ENCODE results near the gene SLC34A2. TPM values are rescaled to one million over a fixed set of nuclear protein-coding genes. Genes with fewer than 3 reads are reported as not detected.

SLC34A2 gene
- total RNA-seq, 2 donors from 2014 or later, result 2.0 to 7.3 TPM

- no peak overlapping the region for H3K27ac ChIP-seq
- WGBS, 2 donors, result 90 to 92% methylated on average over 24 to 25 of the region's 30 CpGs
- no peaks in the 10 kb centered on the region for H3K27me3 ChIP-seq
- intact Hi-C loops (cut with DNase I), result no loop called here
- H3K36me3 ChIP-seq (replicated peaks in 1 of 2; ENCODE audit: insufficient read depth in 1 of 2, low read depth in 2 of 2), result no peaks in the 10 kb centered on the region
- no peaks in the 10 kb centered on the region for H3K4me1 ChIP-seq
- ATAC-seq (no peak), DNase-seq (no peak)
- TF ChIP-seq POLR2A (IDR thresholded peaks at IDR 0.05), result no peak
- TF ChIP-seq, protein P1, sequence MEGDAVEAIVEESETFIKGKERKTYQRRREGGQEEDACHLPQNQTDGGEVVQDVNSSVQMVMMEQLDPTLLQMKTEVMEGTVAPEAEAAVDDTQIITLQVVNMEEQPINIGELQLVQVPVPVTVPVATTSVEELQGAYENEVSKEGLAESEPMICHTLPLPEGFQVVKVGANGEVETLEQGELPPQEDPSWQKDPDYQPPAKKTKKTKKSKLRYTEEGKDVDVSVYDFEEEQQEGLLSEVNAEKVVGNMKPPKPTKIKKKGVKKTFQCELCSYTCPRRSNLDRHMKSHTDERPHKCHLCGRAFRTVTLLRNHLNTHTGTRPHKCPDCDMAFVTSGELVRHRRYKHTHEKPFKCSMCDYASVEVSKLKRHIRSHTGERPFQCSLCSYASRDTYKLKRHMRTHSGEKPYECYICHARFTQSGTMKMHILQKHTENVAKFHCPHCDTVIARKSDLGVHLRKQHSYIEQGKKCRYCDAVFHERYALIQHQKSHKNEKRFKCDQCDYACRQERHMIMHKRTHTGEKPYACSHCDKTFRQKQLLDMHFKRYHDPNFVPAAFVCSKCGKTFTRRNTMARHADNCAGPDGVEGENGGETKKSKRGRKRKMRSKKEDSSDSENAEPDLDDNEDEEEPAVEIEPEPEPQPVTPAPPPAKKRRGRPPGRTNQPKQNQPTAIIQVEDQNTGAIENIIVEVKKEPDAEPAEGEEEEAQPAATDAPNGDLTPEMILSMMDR (IDR thresholded peaks at IDR 0.05), result no peak
- no peaks in the 10 kb centered on the region for H3K9me3 ChIP-seq
- no peak overlapping the region for H3K4me3 ChIP-seq
Observed at GRCh38 chr4:25676221-25676620, 20.6 kb downstream of the SLC34A2 start.

- Histone ChIP-seq H3K4me1 (no peaks in the 10 kb centered on the region), H3K27ac (no peak overlapping the region), H3K27me3 (no peaks in the 10 kb centered on the region), H3K4me3 (no peak overlapping the region), H3K9me3 (no peaks in the 10 kb centered on the region), H3K36me3 (replicated peaks in 1 of 2; ENCODE audit: insufficient read depth in 1 of 2, low read depth in 2 of 2) (no peaks in the 10 kb centered on the region)
- 67 to 73% methylated on average over 3 of the region's 3 CpGs for WGBS, 2 donors
- no peak for TF ChIP-seq POLR2A (IDR thresholded peaks at IDR 0.05)
- TF ChIP-seq, protein P1 (IDR thresholded peaks at IDR 0.05), result no peak
- intact Hi-C loops (cut with DNase I), result no loop called here
- DNase-seq (no peak), ATAC-seq (no peak)
Observed at GRCh38 chr4:25677157-25677556, 21.5 kb downstream of the SLC34A2 start.

- TF ChIP-seq, protein P1 (IDR thresholded peaks at IDR 0.05), result no peak
- no peak for TF ChIP-seq POLR2A (IDR thresholded peaks at IDR 0.05)
- Histone ChIP-seq H3K27me3 (no peaks in the 10 kb centered on the region), H3K36me3 (replicated peaks in 1 of 2; ENCODE audit: insufficient read depth in 1 of 2, low read depth in 2 of 2) (no peaks in the 10 kb centered on the region), H3K4me1 (no peaks in the 10 kb centered on the region), H3K27ac (no peak overlapping the region), H3K4me3 (no peak overlapping the region), H3K9me3 (no peaks in the 10 kb centered on the region)
- DNase-seq, result no peak
- ATAC-seq, result no peak
- intact Hi-C loops (cut with DNase I), result no loop called here
- WGBS, 2 donors, result 70 to 79% methylated on average over 5 of the region's 5 CpGs
Observed at GRCh38 chr4:25677943-25678342, 22.3 kb downstream of the SLC34A2 start.

DNA sequence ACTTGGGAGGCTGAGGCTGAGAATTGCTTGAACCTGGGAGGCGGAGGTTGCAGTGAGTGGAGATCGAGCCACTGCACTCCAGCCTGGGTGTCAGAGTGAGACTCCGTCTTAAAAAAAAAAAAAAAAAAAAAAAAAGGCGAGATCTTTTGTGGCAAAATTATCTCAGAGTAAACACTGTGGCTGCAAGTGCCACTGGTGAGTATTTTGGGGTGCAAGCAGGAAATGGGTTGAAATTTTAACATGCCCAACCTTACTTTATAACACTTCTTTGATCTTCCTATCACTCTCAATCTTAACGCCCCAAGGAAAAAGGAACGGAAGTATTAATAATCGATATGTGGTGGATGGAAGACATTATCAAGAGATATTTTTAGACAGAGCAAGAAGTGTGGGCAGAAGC is 32.1 kb downstream of the SLC34A2 start:
- TF ChIP-seq POLR2A (IDR thresholded peaks at IDR 0.05), result no peak
- TF ChIP-seq, protein P1 (IDR thresholded peaks at IDR 0.05), result no peak
- no peaks in the 10 kb centered on the region for H3K4me1 ChIP-seq
- H3K27ac ChIP-seq, result no peak overlapping the region
- intact Hi-C loops (cut with DNase I), result no loop called here
- no peak for ATAC-seq
- H3K27me3 ChIP-seq, result no peaks in the 10 kb centered on the region
- no peak overlapping the region for H3K4me3 ChIP-seq
- 83 to 88% methylated on average over 7 of the region's 7 CpGs for WGBS, 2 donors
- peaks cover 0 to 8% (median 0%) of the 10 kb centered on the region in 3 donors for H3K9me3 ChIP-seq
- no peak for DNase-seq
- no peaks in the 10 kb centered on the region for H3K36me3 ChIP-seq (replicated peaks in 1 of 2; ENCODE audit: insufficient read depth in 1 of 2, low read depth in 2 of 2)

DNA sequence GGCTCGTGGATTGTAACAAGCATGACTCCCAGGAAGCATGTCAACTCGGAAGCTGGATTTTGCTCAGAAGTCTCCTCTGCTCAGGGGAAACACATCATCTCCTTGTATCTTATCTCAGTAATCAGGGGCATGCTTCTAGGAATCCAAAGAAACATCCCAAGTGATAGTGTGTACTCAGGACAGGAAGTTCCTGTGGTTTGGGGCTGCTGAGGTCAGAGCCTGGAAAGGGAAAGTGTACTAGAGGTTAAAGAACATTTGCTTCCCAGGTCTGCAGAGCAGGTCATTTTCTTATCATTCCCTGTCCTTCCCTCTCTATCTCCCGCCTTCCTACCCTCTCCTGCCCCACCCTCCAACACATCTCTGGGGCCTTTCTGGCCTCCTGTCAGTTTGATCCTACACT is 38.8 kb downstream of the SLC34A2 start:
- intact Hi-C loops (cut with DNase I), result no loop called here
- Histone ChIP-seq H3K36me3 (replicated peaks in 1 of 2; ENCODE audit: insufficient read depth in 1 of 2, low read depth in 2 of 2) (no peaks in the 10 kb centered on the region), H3K9me3 (peaks cover 0 to 8% (median 0%) of the 10 kb centered on the region in 3 donors), H3K4me3 (no peak overlapping the region), H3K27ac (no peak overlapping the region), H3K4me1 (no peaks in the 10 kb centered on the region), H3K27me3 (no peaks in the 10 kb centered on the region)
- ATAC-seq (no peak), DNase-seq (no peak)
- WGBS, 2 donors, result 49% methylated on average over 3 of the region's 3 CpGs
- TF ChIP-seq, protein P1 (IDR thresholded peaks at IDR 0.05), result no peak
